Measurements from ENCODE around the gene NMT1.

DNA sequence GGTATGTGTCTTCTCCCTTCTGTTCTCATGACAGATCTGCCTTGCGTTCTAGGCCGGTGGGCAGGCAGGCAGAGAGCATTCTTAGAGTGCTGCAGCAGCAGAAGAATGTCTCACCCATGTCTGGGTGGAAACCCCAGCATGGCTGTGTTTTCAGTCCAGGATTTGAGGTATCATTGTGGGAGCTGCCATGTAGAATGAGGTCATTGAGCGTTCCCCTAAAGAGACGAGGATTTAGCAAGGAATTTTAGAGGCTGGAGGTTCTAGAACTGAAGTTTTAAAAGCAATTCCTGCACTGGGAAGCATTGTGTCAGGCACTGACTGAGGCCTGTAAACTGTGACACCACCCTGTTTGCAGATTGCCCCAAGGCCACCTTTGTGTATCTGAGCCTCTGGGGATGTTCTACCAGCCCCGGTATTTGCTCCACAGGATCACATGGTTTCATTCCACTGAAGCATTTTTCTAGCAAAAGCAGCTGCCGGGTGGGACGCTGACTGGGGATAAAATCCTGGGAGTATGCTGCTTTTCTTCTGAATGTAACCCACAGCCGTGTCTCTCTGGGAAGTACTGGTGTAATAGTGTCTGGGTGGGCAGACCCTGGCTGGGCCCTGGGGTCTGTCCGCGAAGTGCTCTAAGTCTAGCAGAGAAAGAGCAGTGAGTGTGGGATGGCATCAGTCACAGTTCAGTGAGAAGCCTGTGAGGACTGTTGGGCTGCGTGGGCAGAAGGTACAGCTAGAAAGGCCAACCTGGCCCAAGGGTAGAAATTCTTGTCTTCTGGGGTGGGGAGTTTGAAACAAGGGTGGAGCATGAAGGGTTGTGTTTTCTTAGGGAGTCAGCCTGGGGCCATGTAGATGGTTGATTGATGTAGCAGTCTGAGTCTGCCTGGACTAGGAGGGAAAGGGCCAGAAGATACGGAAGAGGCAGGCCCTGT, 41.0 kb downstream of the NMT1 start:
- TF ChIP-seq, protein P1, sequence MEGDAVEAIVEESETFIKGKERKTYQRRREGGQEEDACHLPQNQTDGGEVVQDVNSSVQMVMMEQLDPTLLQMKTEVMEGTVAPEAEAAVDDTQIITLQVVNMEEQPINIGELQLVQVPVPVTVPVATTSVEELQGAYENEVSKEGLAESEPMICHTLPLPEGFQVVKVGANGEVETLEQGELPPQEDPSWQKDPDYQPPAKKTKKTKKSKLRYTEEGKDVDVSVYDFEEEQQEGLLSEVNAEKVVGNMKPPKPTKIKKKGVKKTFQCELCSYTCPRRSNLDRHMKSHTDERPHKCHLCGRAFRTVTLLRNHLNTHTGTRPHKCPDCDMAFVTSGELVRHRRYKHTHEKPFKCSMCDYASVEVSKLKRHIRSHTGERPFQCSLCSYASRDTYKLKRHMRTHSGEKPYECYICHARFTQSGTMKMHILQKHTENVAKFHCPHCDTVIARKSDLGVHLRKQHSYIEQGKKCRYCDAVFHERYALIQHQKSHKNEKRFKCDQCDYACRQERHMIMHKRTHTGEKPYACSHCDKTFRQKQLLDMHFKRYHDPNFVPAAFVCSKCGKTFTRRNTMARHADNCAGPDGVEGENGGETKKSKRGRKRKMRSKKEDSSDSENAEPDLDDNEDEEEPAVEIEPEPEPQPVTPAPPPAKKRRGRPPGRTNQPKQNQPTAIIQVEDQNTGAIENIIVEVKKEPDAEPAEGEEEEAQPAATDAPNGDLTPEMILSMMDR (IDR thresholded peaks at IDR 0.05), result no peak
- TF ChIP-seq POLR2A (IDR thresholded peaks at IDR 0.05), result no peak
